Mesenchymal stem cell (in vitro differentiated cells and primary cell): Measurements from ENCODE around the gene RFX3.

Experiments
- DNase-seq: peaks from one replicate; pipeline ENCODE4 v3.0.0-alpha.2; 2013
- H2AFZ ChIP-seq: one replicate; pipeline ENCODE4 v1.6.1; 2013; ENCODE audit warnings: low read depth, mild to moderate bottlenecking, control low read depth, inconsistent platforms, low read length, moderate library complexity
- H2AK5ac ChIP-seq: 2 replicates; pipeline ENCODE4 v1.6.1; 2013; ENCODE audit warnings: low read length, moderate library complexity, mild to moderate bottlenecking, inconsistent platforms; ENCODE audit not compliant: severe bottlenecking
- H2BK120ac ChIP-seq: one replicate; pipeline ENCODE4 v1.6.1; 2013; ENCODE audit warnings: low read depth, mild to moderate bottlenecking, inconsistent platforms, low read length, moderate library complexity
- H2BK12ac ChIP-seq, 2 experiments: one replicate each; pipeline ENCODE4 v1.6.1; 2013; ENCODE audit warnings: inconsistent platforms in 2 of 2, low read length in 2 of 2, mild to moderate bottlenecking in 2 of 2, moderate library complexity in 2 of 2, control low read depth in 1 of 2
- H2BK15ac ChIP-seq: one replicate; pipeline ENCODE4 v1.6.1; 2013; ENCODE audit warnings: mild to moderate bottlenecking, low read depth, inconsistent platforms; ENCODE audit not compliant: poor library complexity, severe bottlenecking
- H2BK5ac ChIP-seq: 2 replicates; pipeline ENCODE4 v1.6.1; 2013; ENCODE audit warnings: low read depth, mild to moderate bottlenecking, low read length, control low read depth, inconsistent platforms; ENCODE audit not compliant: poor library complexity, severe bottlenecking
- H3K14ac ChIP-seq, 2 experiments: one replicate each; pipeline ENCODE4 v1.6.1; 2013; ENCODE audit warnings: inconsistent platforms in 2 of 2, low read length in 2 of 2, control low read depth in 1 of 2, mild to moderate bottlenecking in 1 of 2, moderate library complexity in 1 of 2
- H3K18ac ChIP-seq, 2 experiments: one replicate each; pipeline ENCODE4 v1.6.1; 2013; ENCODE audit warnings: inconsistent platforms in 2 of 2, low read length in 2 of 2, control low read depth in 1 of 2, low read depth in 1 of 2, mild to moderate bottlenecking in 1 of 2
- H3K23ac ChIP-seq, 2 experiments: one replicate each; pipeline ENCODE4 v1.6.1; 2013; ENCODE audit warnings: inconsistent platforms in 2 of 2, low read length in 2 of 2, mild to moderate bottlenecking in 2 of 2, moderate library complexity in 2 of 2, control low read depth in 1 of 2
- H3K27ac ChIP-seq: 2 replicates; pipeline ENCODE4 v1.5.1; 2013; ENCODE audit warnings: mild to moderate bottlenecking, moderate library complexity, low read length, control low read depth, inconsistent platforms; ENCODE audit not compliant: poor library complexity, severe bottlenecking
- H3K27me3 ChIP-seq, 2 experiments: 2 replicates each; pipeline versions ENCODE4 v1.6.1 to v1.7.0; 2013; ENCODE audit warnings: low read length in 2 of 2, mild to moderate bottlenecking in 2 of 2, moderate library complexity in 2 of 2, control low read depth in 1 of 2, inconsistent platforms in 1 of 2; ENCODE audit not compliant: control insufficient read depth in 1 of 2, insufficient read depth in 1 of 2
- H3K36me3 ChIP-seq, 2 experiments: 2 replicates each; pipeline versions ENCODE4 v1.6.1 to v1.7.0; 2013; ENCODE audit warnings: low read length in 2 of 2, control low read depth in 1 of 2, inconsistent platforms in 1 of 2, low read depth in 1 of 2, mild to moderate bottlenecking in 1 of 2; ENCODE audit not compliant: insufficient read depth in 2 of 2, control insufficient read depth in 1 of 2
- H3K4ac ChIP-seq, 2 experiments: one replicate each; pipeline ENCODE4 v1.6.1; 2013; ENCODE audit warnings: inconsistent platforms in 2 of 2, low read length in 2 of 2, mild to moderate bottlenecking in 2 of 2, moderate library complexity in 2 of 2, control low read depth in 1 of 2, low read depth in 1 of 2
- H3K4me1 ChIP-seq: 2 replicates; pipeline ENCODE4 v1.6.1; 2013; ENCODE audit warnings: low read depth, low read length, control low read depth; ENCODE audit not compliant: control insufficient read depth, insufficient read depth
- H3K4me2 ChIP-seq: 2 replicates; pipeline ENCODE4 v1.6.1; 2013; ENCODE audit warnings: low read length, mild to moderate bottlenecking, inconsistent platforms; ENCODE audit not compliant: poor library complexity, severe bottlenecking
- H3K4me3 ChIP-seq, 2 experiments: 2 replicates each; pipeline versions ENCODE4 v1.5.1 to v1.7.0; 2013; ENCODE audit warnings: low read length in 2 of 2, mild to moderate bottlenecking in 2 of 2, control low read depth in 1 of 2, low read depth in 1 of 2; ENCODE audit not compliant: insufficient read depth in 1 of 2
- H3K79me1 ChIP-seq: replicated peaks from 2 replicates; pipeline ENCODE4 v1.6.1; 2013; ENCODE audit warnings: mild to moderate bottlenecking, control low read depth, low read length, inconsistent platforms; ENCODE audit not compliant: poor library complexity, severe bottlenecking
- H3K9ac ChIP-seq: 2 replicates; pipeline ENCODE4 v1.7.0; 2013; ENCODE audit warnings: mild to moderate bottlenecking, low read length, moderate library complexity
- H3K9me3 ChIP-seq: 2 replicates; pipeline ENCODE4 v1.7.0; 2013; ENCODE audit warnings: mild to moderate bottlenecking, low read length; ENCODE audit not compliant: control insufficient read depth
- H4K8ac ChIP-seq: one replicate; pipeline ENCODE4 v1.6.1; 2013; ENCODE audit warnings: inconsistent platforms, mild to moderate bottlenecking, low read length, moderate library complexity
- H4K91ac ChIP-seq: one replicate; pipeline ENCODE4 v1.6.1; 2013; ENCODE audit warnings: mild to moderate bottlenecking, low read length, inconsistent platforms
- WGBS: methylation state at CpG from one replicate; pipeline ENCODE4 v1.1.7; 2013; ENCODE audit warnings: mixed read lengths; 5-methylcytosine and 5-hydroxymethylcytosine counted together

Gene RFX3

DNA sequence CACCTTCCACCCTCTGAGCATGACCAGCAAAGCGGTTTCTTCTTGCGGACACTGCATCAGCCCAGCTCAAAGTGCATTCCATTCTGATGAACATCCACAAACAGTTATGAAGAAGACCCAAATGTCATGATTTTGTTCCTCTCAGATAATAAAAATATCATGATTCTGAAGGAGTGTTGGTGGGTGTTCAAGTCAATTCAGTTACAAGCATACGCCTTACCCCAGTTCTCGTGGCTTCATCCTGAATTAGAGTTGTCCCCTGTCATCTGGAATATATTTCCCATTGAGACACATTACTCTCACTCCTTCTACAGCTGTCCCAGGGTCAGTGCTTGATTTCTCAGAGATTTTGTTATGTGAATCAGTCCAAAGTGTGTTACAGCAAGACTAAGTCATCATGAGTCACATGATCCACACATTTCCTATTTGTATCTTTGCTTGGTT is 325.4 kb downstream of the RFX3 start:
- Histone ChIP-seq H2BK12ac (no peak overlapping the region), H2BK5ac (no peak overlapping the region), H3K27ac (no peak overlapping the region), H2AK5ac (no peak overlapping the region), H2BK15ac (no peak overlapping the region), H3K4me2 (no peak overlapping the region), H3K23ac (no peak overlapping the region), H3K18ac (no peak overlapping the region), H3K14ac (no peak overlapping the region), H3K79me1 (no peaks in the 10 kb centered on the region), H4K8ac (no peak overlapping the region), H3K27me3 (no peaks in the 10 kb centered on the region), H3K36me3 (no peaks in the 10 kb centered on the region), H3K4me3 (no peak overlapping the region), H2AFZ (no peak overlapping the region), H2BK120ac (no peak overlapping the region), H3K9ac (peak overlapping the region; percentile 2), H3K4me1 (no peaks in the 10 kb centered on the region), H3K4ac (no peak overlapping the region), H4K91ac (no peak overlapping the region), H3K9me3 (peaks cover 5% of the 10 kb centered on the region)
- DNase-seq, result peak; percentile 46
- WGBS, result 69% methylated on average over 4 of the region's 4 CpGs

DNA sequence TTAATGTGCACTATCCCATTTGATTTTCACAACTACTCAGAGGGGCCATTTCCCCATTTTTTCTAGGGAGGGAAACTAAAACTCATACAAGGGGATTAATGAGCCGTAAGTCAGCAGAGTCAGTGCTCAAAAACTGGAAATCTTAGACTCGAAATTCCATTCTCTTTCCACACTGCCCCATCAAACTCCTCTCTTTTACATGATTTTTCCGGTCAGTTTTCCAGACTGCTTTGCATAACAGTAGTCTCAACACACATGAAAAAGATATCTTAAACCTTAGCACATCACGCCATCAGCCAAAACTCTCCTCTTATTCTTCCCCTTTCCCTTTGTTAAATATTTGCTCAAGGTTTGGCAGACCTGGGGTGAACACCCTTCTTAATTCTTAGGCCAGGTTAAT is 332.0 kb downstream of the RFX3 start:
- DNase-seq, result no peak
- Histone ChIP-seq H3K27ac (no peak overlapping the region), H3K23ac (no peak overlapping the region), H3K9me3 (no peaks in the 10 kb centered on the region), H3K9ac (no peak overlapping the region), H2BK12ac (no peak overlapping the region), H3K79me1 (no peaks in the 10 kb centered on the region), H3K4me1 (peaks cover 1% of the 10 kb centered on the region), H4K8ac (no peak overlapping the region), H2BK120ac (no peak overlapping the region), H3K18ac (no peak overlapping the region), H3K14ac (no peak overlapping the region), H3K27me3 (peaks cover 9 to 12% of the 10 kb centered on the region in 2 experiments), H2BK15ac (no peak overlapping the region), H3K4ac (no peak overlapping the region), H3K4me3 (no peak overlapping the region), H3K36me3 (no peaks in the 10 kb centered on the region), H2BK5ac (no peak overlapping the region), H2AFZ (no peak overlapping the region), H2AK5ac (no peak overlapping the region), H3K4me2 (no peak overlapping the region), H4K91ac (no peak overlapping the region)
- 87% methylated on average over 4 of the region's 4 CpGs for WGBS

DNA sequence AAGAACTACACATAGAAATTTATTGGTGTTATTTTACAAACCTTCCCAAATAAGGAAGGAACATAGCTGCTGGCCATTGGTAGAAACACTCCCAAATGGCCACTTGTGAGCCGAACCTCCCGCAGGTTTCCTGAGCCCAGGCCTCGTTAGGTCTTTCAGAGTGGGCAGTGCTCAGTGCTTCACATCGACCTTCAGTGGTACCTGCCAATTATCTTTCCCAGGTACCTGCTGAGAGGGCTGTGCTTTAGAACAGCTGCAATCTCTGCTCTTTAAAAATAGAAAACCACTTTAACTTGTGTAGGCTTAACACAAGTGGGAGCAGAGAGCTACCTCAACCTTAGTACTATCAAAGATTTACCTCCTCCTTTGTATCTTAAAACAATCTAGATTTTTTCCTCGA is 334.1 kb downstream of the RFX3 start:
- no peaks in the 10 kb centered on the region for H3K9me3 ChIP-seq
- no peak overlapping the region for H3K4ac ChIP-seq
- peaks cover 15 to 20% of the 10 kb centered on the region in 2 experiments for H3K27me3 ChIP-seq
- no peak overlapping the region for H2BK15ac ChIP-seq
- no peak overlapping the region for H3K4me2 ChIP-seq
- H2AFZ ChIP-seq, result no peak overlapping the region
- no peak overlapping the region for H4K91ac ChIP-seq
- no peaks in the 10 kb centered on the region for H3K36me3 ChIP-seq
- H3K18ac ChIP-seq, result no peak overlapping the region
- no peak overlapping the region for H3K27ac ChIP-seq
- H3K14ac ChIP-seq, result no peak overlapping the region
- no peak overlapping the region for H2BK120ac ChIP-seq
- DNase-seq, result no peak
- H2BK5ac ChIP-seq, result no peak overlapping the region
- peaks cover 1% of the 10 kb centered on the region for H3K4me1 ChIP-seq
- no peak overlapping the region for H2AK5ac ChIP-seq
- no peak overlapping the region for H2BK12ac ChIP-seq
- WGBS, result 73% methylated on average over 4 of the region's 5 CpGs
- H3K9ac ChIP-seq, result no peak overlapping the region
- H3K79me1 ChIP-seq, result no peaks in the 10 kb centered on the region
- no peak overlapping the region for H3K23ac ChIP-seq
- H3K4me3 ChIP-seq, result no peak overlapping the region
- H4K8ac ChIP-seq, result no peak overlapping the region

DNA sequence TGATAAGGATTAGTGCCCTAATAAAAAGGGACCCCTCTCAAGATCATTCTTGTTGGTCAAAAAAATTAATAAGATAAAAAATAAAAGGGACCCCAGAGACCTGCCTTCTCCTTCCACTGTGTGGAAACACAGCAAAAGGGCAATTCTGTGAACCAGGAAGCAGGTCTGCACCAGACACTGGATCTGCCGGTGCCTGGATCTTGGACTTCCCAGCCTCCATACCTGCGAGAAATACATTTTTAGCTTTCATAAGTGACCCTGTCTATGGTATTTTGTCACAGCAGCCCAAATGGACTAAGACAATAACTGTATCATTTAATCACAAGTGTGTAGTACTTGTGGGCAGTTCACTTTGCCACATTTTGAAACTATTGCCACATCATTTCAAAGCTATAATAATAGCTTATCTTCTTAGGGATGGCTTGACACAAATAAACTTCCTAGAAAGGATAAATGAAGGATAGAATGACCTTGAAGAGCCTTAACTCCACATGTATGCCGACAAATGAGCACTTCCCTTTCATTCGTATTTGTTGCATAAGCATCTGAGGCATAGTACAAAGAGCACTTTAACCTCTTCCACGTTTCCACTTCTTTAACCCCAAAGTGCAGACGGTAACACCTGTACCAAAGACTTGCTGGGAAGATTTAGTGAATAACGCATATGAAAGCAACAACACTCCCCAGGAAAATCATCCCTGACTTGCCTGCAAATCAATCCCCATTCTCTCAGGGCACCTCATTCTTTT is 336.5 kb downstream of the RFX3 start:
- no peak overlapping the region for H3K9ac ChIP-seq
- no peak overlapping the region for H3K23ac ChIP-seq
- H2AFZ ChIP-seq, result no peak overlapping the region
- no peak overlapping the region for H4K8ac ChIP-seq
- no peak overlapping the region for H2BK5ac ChIP-seq
- H3K4me2 ChIP-seq, result no peak overlapping the region
- no peak overlapping the region for H3K4me3 ChIP-seq
- H3K14ac ChIP-seq, result no peak overlapping the region
- no peak overlapping the region for H3K18ac ChIP-seq
- WGBS, result 71% methylated on average over 6 of the region's 7 CpGs
- peaks cover 15 to 29% of the 10 kb centered on the region in 2 experiments for H3K27me3 ChIP-seq
- H3K79me1 ChIP-seq, result no peaks in the 10 kb centered on the region
- H3K9me3 ChIP-seq, result no peaks in the 10 kb centered on the region
- H2BK120ac ChIP-seq, result no peak overlapping the region
- no peak overlapping the region for H2AK5ac ChIP-seq
- H3K4me1 ChIP-seq, result peaks cover 1% of the 10 kb centered on the region
- no peak for DNase-seq
- H2BK12ac ChIP-seq, result no peak overlapping the region
- no peak overlapping the region for H2BK15ac ChIP-seq
- no peak overlapping the region for H3K4ac ChIP-seq
- H3K27ac ChIP-seq, result no peak overlapping the region
- H3K36me3 ChIP-seq, result no peaks in the 10 kb centered on the region
- no peak overlapping the region for H4K91ac ChIP-seq
